Stimulated activated CD4-positive, alpha-beta T cell treated with anti-CD3 and anti-CD28 coated beads, Interleukin-4, amount 100 ng/mL, for 4 hours (primary cell): ENCODE measurements around the gene SPA17.

Experiments used
- DNase-seq, 2 experiments: peaks; one replicate each; pipeline ENCODE4 v3.0.0-alpha.2; 2020

The SPA17 gene

DNA sequence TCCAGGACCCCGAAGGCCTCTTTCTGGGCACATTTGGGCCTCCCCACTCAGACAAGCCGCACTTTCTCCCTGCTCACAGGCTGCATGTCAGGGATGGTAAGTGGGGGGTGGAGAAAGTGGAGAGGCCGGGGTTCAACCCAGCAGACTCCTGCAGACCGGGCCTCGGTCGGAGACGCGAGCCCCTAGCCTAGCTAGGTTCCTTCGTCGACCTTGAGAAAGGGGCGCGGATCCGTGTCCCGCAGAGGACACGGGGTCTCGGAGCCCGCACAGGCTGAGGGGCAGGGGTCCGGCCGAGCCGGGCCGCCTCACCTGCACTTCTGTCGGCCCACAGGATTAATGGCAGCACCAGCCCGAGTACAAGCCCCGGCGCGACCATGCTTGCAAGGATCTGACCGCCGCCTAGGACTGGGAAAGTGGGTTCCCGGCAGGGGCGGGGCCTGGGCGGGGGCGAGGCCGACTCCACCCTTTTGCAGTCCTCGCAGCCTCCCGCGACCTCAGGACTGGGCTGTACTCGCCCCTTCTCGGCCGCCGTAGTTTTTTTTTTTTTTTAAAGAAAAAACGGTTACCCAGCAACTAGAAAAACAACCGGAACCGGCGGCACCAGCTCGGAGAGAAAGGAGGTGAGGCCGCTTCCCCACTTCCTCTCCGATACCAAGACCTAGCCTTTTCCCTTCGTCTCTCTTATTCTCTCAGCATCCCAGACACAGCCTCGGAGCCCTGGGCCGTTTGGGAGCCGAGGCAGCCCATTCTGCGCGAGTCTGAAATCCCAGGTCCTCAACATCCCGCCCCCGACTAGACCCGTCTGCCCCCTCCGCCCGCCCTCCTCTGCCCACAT lies at the start of gene SPA17, which contains the start of gene SIAE:
Gene SPA17 (plus strand): TSS at position 572 of the 835 bp plus-strand sequence. CDS start 1,361 bp downstream, outside the sequence.
Gene SIAE (minus strand): TSS at position 407 of the 835 bp plus-strand sequence. CDS start 31 bp downstream, at position 376.
- peak; percentile 79 to 82 for DNase-seq

DNA sequence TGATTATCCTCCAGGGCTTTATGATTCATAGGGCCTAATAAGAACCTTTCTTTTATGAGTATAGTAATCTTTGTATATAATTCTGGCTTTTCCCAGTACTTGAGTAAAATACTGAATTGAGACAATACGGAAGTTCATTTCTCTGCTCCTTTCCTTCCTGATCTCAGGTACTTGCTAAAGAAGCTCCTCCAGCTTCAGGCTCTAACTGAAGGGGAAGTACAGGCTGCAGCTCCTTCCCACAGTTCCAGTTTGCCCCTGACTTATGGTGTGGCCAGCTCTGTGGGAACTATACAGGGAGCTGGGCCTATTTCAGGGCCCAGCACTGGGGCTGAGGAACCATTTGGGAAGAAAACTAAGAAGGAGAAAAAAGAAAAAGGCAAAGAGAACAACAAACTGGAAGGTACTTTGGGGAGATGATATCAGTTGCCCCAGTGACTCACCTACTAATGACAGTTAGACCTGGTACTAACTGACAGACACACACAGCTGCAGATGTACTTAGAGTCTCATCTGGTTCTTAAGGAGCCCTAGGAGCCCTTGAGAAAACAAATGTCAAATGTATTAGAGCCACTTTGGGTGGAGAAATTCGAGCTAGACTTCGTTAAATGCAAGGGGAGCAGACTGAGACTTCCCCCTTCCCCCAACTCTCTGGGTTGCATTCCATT lies 48.1 kb upstream of the SPA17 start:
- no peak for DNase-seq

DNA sequence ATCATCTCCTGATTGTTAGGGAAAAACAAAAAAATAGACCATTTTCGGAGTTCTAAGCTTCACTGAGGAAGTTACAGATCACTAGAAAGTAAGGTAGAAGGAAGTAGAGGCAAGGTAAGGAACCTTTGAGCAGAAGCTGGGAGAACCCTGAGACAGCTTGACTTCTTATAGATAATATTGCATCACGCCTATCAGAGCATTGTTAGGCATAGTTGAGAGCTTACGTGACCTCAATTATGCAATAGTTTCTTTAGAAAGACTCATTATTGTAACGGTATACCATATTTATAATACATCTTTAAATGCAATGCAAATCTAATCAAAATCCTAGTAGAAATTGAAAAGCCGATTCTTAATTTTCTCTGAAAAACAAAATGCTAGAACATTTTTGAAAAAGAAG lies 46.2 kb upstream of the SPA17 start:
- no peak for DNase-seq

DNA sequence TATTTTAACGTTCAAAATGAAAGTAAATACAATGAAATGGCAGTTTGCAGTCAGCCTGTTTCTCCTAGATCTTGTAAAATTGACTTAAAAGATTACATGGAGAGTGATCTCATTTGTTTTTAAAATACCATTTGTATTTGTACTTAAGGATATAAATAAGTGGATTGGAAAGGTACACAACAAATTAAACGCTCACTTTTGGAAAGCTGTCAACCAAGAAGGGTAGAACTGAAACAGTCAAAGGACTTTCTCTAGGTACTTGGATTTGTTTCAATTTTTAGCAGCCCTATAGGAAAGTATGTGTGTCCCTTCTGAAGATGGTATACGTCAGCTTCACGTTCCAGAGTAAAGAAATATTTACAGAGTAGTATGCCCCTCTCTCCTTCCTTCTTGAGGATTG lies 43.7 kb upstream of the SPA17 start:
- DNase-seq, result no peak

DNA sequence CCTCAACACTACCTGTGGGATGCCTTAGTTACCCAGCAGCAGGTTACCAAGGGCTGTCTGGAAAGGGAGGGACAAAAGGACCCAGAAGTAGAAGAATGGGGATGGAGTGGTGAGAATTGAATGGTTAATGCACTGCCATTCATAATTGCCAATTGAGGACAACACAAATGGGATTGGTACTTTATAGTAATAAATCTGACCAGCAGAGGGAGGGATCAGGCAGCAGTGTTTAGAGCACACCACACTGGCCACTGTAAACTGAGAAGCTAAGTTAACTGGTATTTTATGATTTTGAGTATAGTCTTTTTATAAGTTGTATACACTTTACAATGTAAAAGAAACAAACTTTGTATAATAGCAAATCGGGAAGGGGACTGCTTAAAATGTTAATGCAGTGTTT lies 40.3 kb upstream of the SPA17 start:
- DNase-seq, result no peak

DNA sequence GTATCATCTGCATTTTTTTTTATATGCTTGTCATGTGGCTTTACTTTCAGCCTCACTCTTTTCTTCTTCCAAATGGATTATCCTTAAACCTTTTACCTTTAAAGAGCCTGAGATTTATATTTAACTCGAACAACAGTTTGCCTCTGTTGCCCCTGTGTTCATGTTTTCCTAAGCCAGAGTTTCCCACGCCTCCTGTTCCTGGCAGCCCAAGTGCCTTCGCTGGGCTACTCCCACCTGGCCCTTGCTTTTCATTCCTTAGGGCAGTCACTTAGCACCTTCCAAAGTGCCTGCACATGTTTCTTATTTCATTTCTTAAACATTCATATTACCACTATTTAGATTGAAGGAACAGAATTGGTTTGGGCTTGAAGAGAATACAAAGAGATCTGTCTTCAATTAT lies 37.8 kb upstream of the SPA17 start:
- DNase-seq, result no peak

DNA sequence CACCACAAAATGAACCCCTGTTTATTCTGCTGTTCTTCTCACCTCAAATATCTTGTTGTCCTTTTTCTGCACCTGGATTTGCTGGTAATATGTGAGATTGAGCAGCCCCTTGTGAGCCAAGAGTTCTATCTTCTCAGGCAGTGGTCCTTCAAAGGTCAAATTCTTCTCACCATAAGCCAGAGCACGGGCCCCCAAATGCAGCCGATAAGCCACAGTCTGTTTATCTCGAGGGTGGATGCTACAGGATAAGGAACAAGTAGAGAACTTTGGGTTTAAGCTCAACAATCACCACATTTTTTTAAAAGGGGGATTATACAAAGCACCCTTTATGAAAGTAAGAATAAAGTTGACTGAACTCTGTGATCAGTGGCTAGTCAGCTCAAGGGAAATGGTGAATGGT lies 35.2 kb upstream of the SPA17 start:
- DNase-seq, result no peak

DNA sequence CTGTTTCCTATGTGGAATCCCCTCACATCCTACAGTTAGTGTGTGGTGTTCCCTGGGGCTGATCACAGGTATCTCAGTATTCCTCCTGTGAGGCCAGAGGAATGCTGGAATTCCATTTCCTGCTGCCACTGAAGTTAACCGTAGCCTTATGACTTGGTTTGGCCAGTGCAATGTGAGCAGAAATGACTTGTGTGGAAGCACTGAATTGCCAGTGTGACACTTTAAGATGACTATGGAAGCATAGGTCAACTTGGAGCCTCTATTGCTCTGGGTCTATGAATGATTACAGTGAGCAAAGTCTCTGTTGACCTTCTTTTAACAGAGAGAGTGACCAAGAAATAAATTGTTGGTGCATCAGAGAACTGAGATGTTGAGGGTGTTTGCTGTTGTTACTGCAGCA lies 34.5 kb upstream of the SPA17 start:
- no peak for DNase-seq

DNA sequence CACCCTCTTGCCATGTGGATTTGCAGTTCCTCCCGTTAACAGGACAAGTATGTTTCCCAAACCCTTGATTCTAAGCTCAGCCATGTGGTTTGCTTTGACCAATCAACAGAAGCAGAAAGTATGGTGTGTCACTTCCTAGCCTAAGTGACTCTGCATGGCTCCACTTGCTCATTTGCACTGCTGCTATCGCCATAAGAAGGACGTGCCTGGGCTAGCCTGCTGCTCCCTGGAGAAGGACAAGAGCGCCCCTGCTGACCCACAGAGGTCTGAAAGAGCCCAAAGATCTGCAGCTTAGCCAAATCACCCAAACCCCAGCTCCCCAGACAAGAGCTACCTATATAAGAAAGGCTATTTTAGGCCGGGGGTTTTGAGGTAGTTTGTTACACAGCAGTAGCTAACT lies 33.0 kb upstream of the SPA17 start:
- DNase-seq, result no peak

DNA sequence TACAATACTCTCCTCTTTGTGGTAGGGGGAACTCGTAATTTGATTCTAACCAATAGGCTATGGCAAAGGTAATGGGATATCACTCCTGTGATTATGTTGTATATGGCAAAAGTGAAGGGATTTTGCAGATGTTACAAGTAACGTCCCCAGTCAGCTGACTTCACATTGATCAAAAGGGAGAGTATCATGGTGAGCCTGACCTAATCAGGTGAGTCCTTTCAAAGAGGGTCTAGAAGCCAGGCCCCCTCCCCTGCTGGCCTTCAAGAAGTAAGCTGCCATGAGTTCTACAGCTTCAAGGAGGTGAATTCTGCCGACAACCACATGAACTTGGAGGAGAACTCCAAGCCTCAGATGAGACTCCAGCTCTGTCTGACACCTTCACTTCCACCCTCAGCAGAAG lies 31.1 kb upstream of the SPA17 start:
- no peak for DNase-seq

DNA sequence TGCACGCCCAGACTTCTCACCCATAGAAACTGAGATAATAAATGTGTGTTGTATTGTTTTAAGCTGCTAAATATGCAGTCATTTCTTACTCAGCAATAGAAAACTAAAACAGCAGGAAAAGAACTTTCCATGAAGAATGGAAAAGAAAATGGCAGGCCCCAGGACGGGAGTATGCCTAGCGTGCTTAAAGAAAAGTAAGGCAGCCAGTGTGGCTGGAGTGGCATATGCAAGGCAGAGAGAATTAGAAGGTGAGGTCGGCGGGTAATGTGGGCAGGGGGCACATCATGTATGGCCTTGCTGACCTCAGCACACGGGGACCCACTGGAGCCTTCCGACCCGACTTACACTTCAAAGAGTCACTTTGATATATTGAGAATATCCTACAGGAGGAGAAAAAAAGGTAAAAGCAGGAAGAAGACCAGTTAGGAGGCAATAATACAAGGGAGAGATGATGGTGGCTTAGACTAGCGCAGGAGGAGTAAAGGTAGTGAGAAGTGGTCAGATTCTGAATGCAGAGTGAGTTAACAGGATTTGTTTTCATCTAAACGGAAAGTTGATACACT lies 30.6 kb upstream of the SPA17 start:
- DNase-seq, result no peak

DNA sequence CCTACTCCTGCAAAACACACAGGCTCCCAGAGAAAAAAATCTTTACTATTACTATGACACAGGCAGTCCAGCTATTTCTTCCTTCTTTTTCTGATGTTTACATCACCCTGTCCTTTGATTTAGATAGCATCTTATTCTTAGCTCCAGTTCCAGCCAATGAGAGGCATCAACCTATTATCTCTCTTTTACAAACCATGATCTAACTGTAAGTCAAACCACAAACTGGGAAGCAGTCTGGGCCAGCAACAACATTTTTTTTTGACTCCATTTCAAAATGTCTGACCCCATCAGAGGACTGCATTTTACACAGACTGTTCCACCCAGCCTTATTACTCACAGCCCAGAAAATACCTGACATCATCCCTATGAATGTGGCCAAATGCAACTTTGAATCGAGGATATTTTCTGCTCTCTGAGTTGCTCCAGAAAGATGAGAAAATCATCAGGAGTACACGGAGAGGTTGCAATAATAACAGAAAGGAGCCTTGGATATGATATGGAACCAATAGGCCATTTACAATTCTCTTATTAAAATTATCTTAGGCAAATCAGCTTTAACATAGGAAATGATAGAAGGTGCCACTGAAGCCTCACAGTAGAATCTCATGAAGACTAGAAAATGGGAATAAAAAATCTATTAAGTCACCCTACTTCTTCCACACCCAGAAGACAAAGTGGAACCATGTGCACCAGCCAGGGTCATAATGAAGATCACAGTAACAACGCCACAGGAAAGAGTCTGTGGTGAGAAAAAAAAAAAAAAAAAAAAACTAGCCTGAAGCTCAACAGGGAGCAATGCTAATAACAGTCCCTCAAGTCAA lies 29.9 kb upstream of the SPA17 start:
- no peak for DNase-seq

DNA sequence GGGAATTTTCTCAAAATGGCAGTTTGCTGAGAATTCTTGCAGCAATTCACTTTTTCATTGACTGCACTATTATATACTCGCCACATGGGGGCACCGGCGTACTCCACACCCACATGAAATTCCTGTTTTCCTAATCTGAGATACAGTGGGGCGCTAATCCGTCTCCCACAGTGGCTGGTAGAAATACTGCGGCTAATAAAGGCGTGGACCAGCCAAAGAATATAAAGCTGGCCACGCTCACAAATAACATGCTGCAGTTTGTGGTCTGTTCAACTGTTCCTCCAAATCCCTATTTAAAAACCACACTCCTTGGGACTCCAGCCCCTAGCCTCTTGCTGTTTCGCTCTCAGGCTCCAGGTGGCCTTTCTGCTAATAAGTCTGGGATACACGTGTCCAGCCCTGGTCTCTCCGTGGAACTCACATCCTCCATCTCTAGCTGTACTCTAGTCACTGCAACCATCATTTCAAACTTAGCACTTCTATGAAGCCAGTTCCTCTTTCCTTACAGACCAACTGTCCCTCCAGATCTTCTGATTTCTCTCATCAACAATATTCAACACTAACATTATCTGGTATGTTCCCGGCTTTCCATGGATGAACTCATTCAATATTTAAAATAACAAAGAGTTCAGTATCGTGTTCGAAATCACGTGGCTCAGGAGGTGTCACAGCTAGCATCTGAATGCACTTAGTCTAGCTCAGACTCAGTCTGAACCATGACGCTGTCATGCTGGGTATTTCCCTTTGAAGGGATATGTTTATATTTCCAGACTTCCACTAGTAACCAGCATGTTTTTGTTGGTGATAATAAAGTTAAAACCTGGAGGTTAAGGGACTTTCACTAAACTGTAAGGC lies 29.1 kb upstream of the SPA17 start:
- peak in 1 of 2 experiments; percentile 13 for DNase-seq

DNA sequence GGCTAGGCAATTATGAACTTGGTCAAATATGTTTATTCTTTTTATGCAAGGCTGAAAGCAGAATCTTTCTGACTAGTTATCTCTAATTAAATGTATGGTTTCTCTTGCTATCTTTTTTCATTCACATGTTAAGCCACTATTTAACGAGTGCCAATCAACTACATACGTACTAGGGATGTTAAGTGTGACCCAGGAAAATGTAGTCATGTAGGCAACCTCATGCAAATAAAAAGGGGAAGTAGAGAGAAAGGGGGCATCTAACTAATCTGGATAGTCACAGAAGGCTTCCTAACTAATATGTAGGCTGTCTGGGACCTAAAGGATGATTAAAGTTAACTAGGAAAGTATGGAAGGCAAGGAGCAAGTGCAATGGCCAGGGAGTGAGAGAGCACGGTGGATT lies 27.6 kb upstream of the SPA17 start:
- DNase-seq, result no peak

DNA sequence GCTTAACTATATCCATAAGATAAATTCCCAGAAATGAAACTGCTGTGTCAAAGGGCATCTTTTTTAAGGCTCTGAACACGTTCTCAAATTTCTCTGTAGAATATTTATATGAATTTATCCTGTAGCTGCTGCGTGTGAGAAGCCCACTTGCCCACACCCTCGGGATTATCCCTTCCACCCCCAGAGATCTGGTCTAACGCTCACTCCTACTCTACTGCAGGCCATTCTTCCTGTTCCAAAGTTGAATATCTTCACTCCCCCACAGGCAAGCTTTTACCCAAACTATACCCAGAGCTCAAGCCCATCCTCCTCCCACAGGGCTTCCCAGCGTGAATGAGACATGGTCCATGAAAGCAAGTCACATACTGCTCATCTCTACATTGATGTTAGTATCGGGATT lies 25.1 kb upstream of the SPA17 start:
- no peak for DNase-seq

DNA sequence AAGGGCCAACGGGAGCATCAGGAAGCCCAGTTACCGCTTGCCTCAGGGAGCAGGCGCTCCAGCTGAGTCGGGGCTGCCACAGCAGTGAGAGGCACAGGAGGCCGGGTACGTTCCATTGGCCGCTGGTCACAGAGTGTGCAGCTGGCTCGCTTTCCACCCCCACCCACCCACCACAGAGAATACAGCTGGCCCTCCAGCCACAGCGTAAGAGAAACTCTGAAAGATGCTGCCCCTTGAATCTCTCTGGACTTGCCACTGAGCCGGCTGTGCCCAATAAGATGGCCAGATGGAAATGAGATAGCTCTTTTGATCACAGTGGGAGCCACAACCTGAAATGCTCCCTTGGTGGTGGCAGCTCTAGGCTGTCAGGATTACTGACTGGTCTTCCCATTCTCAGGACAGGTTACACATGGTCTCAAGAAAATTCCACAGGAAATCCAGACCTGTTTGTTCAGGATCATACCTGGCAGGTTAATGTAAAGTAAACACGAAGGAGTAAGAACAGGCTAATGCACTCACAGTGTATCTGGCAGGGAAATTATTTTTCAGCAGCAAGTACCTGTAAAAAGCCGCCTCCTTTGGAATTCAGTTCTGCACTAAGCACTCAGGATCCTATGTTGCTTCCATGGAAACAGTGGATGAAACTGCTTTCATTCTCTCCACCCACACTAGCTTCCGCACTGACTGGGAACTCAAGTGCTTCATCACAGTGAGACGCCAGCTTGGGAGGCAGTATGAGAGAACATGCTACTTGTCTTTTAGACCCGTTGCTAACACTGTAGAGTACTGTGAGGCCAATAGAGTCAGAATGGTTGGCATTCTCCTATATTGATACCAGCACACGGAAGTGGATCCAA lies 16.7 kb upstream of the SPA17 start:
- DNase-seq, result no peak

DNA sequence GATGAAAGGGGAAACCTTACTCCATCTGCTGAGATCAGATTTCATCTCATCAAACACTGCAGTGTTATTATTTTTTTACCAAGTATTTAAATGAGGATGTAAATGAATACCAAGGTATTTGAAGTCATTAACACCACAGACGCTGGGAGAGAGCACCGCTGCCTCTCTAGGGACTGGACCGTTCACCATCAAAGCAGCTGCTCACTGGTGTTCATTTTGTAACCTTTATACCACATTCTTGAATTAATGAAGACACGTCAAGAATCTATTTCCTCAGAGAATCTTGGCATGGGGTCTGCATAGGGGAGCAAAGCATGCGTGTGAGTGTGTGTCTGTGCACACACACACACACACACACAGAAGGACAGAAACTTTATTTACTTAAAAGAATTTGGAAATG lies 15.8 kb upstream of the SPA17 start:
- DNase-seq, result no peak

DNA sequence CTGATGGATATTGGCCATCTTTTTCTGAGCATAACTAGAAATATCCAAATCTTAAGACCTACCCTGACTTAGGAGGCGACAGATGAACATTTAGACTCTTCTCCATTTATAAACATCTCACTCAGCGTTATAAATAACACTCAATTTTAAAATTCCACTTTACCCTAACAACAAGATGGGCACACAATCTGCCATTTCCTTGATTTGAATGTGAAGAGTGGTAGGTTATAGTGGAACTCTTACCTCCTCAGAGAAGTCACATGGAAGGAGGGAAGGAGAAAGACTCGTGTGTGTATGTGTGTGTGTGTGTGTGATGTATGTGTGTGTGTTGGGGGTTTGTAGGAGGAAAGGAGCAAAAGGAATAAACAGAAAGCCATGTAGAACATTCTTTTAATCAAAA lies 15.2 kb upstream of the SPA17 start:
- no peak for DNase-seq

DNA sequence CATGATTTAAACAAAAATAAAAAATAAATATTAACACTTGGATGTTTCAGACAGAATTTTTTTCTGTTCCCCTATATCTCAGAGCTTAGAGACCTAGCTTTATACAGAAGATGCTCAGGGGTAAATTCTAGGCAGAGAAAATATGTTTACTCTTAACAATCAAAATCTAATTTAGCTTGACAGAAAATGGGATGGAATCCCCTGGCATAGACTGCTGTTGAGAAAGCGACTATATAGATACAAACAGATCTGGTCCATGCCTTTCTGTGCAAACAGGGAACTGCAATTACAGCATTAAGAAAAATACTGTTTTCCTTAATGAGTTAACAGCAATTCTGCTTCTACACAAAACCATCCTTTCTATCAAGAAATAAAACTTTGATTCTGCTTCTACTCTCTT lies 14.7 kb upstream of the SPA17 start:
- no peak for DNase-seq

DNA sequence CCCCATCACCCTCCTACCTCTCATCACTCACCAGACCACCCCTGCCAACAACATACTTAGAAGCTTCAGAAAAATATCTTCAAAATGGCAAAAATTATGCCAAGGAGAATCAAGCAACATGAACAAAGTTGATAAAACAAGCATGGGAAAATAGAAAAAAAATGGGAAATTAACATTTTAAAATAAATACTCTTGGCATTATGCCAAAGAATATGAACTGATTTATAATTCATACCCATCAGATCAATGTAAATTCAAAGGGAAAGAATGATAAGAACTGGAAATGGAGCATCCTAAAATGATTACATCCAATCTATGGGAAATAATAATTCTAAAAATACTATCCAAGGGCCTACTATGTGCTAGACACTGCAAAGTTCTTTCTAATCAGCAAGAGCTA lies 12.2 kb upstream of the SPA17 start:
- DNase-seq, result no peak

DNA sequence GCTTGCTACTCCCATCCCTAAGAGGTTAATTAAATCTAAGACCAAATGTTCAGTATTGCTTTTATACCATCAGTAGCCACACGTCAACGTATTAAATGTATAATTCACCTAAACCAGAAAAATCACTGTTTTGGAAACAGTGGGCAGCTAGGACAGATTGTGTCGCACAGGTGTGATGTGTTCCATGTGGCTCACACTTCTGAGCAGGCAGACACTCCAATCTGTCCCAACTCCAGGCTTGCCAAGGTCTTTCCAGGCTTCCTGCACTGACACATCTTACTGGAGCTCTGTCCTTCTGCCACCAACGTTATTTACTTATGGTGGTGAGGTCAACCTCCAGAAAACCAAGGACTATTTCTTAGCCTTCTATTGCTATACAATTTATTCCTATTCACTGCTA lies 11.6 kb upstream of the SPA17 start:
- DNase-seq, result no peak
